HFFc6 (cell line): Measurements from ENCODE around the gene BLOC1S2. TPM values are rescaled to one million over a fixed set of nuclear protein-coding genes. Genes with fewer than 3 reads are reported as not detected.

Experiments used
- DNase-seq: peaks from one replicate; pipeline ENCODE4 v3.0.0-alpha.2; 2018
- H3K27ac Mint-ChIP-seq: 2 replicates; pipeline ENCODE4 v1.8.0; 2020; ENCODE audit warnings: mild to moderate bottlenecking, mixed read lengths
- H3K27me3 Mint-ChIP-seq: 2 replicates; pipeline ENCODE4 v1.8.0; 2021; ENCODE audit warnings: mild to moderate bottlenecking, moderate library complexity, mixed read lengths; ENCODE audit not compliant: insufficient read depth
- H3K36me3 Mint-ChIP-seq: 2 replicates; pipeline ENCODE4 v1.8.0; 2021; ENCODE audit warnings: low read depth, mixed read lengths
- H3K4me1 Mint-ChIP-seq: 2 replicates; pipeline ENCODE4 v1.8.0; 2020; ENCODE audit warnings: low read depth, mixed read lengths
- H3K4me3 Mint-ChIP-seq: 2 replicates; pipeline ENCODE4 v1.8.0; 2020; ENCODE audit warnings: mild to moderate bottlenecking, moderate library complexity, mixed read lengths
- H3K9me3 Mint-ChIP-seq: 2 replicates; pipeline ENCODE4 v1.8.0; 2020; ENCODE audit warnings: mild to moderate bottlenecking, mixed read lengths
- long read RNA-seq: library from polyadenylated mRNA; unstranded; transcript quantifications from one replicate; pipeline ENCODE4 v2.0.0, GENCODE V29; 2019
- total RNA-seq, 6 experiments: library from RNA; stranded (reverse); fragmentation: NEBNext Ultra II Directional; extraction: Animal tissue kit (Norgen Biotek cat#: 25700); gene quantifications; 2 replicates in 1 of 6; 3 replicates in 5 of 6; pipeline ENCODE4 v1.2.3, GENCODE V29; 2021
- TF ChIP-seq, protein P1 (sequence below): fragments of 200-600 bp; sonication (generic); IDR thresholded peaks from 2 replicates; pipeline ENCODE4 v1.5.0; 2021; ENCODE audit warnings: antibody characterized with exemption, mild to moderate bottlenecking

The BLOC1S2 gene
- 10 to 100 TPM; 52.4 to 62.1 (median 55.0) TPM for total RNA-seq
- long read RNA-seq, transcript BLOC1S2-203 (4 exons, 2,024 nt) = minor isoform, 24 of 78 reads
- long read RNA-seq, transcript BLOC1S2-202 (5 exons, 1,249 nt) = major isoform, 48 of 78 reads
- long read RNA-seq, partial matches to known transcripts = 0 of 78 reads
- long read RNA-seq, other reads (novel, unspliced or antisense) = 6 of 78 reads

DNA sequence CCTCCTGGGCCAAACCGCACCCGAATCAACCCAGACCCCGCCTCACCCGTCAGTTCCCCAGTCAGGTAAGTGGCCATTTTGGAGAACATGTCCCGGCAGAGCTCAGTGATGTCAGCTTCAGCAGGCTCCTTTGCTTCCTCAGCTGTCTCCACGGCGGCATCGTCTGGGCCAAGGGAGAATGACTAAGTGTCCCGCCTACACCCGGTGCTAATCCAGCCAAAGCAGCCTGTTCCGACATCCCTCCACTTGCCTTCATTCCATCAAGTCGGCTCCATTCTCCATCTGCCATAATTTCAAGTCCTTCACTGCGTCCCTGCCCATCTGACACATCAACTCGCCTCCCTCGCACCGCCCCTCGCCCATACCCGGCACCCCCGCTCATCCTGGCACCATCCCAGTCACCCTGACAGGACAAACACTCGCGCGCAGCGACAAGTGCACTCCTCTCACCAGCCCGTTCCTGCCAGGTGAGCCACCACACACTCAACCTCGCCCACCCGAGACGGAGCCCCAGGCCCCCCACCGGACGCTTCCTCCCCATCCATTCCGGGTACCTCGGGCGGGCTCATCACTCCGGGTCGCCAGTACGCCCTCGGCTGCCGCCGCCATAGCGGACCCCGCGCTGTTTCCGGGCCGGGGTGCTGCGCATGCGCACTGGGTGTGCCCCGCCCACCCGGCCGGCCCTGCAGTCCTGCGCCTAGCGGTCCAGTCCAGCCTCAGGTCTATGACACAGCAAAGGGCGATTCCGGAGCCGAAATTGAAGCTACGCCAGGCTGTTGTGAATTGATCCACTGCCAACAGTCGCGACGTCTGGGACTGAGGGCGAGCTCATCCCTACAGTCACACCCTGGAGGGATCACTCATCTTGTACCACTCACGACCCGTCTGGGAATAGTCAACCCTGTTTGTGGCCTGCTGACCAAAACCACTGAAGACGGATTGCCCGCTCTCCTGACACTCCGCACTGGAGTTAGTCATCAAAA, at the start of gene BLOC1S2:
TSS of gene BLOC1S2 (minus strand) at position 630 of the 983 bp plus-strand sequence. CDS start at position 609, 21 bp downstream.
- peaks cover 14% of the 10 kb centered on the region for H3K36me3 Mint-ChIP-seq
- peaks cover 29% of the 10 kb centered on the region for H3K4me1 Mint-ChIP-seq
- peak within 1 kb of the TSS; percentile 96 for H3K27ac Mint-ChIP-seq
- peak; percentile 92 for DNase-seq
- H3K27me3 Mint-ChIP-seq = peaks cover 16% of the 10 kb centered on the region
- TF ChIP-seq, protein P1, sequence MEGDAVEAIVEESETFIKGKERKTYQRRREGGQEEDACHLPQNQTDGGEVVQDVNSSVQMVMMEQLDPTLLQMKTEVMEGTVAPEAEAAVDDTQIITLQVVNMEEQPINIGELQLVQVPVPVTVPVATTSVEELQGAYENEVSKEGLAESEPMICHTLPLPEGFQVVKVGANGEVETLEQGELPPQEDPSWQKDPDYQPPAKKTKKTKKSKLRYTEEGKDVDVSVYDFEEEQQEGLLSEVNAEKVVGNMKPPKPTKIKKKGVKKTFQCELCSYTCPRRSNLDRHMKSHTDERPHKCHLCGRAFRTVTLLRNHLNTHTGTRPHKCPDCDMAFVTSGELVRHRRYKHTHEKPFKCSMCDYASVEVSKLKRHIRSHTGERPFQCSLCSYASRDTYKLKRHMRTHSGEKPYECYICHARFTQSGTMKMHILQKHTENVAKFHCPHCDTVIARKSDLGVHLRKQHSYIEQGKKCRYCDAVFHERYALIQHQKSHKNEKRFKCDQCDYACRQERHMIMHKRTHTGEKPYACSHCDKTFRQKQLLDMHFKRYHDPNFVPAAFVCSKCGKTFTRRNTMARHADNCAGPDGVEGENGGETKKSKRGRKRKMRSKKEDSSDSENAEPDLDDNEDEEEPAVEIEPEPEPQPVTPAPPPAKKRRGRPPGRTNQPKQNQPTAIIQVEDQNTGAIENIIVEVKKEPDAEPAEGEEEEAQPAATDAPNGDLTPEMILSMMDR = no peak
- no peaks in the 10 kb centered on the region for H3K9me3 Mint-ChIP-seq
- H3K4me3 Mint-ChIP-seq = peak within 1 kb of the TSS; percentile 97

GRCh38 chr10:100334762-100335161, 48.3 kb upstream of the BLOC1S2 start:
- no peaks in the 10 kb centered on the region for H3K36me3 Mint-ChIP-seq
- no peaks in the 10 kb centered on the region for H3K4me1 Mint-ChIP-seq
- TF ChIP-seq, protein P1 = no peak
- H3K27me3 Mint-ChIP-seq = peaks cover 36% of the 10 kb centered on the region
- H3K4me3 Mint-ChIP-seq = no peak overlapping the region
- no peaks in the 10 kb centered on the region for H3K9me3 Mint-ChIP-seq
- DNase-seq = no peak
- no peak overlapping the region for H3K27ac Mint-ChIP-seq

- Mint-ChIP-seq H3K27me3 (peaks cover 39% of the 10 kb centered on the region), H3K4me3 (no peak overlapping the region), H3K36me3 (no peaks in the 10 kb centered on the region), H3K27ac (no peak overlapping the region), H3K4me1 (no peaks in the 10 kb centered on the region), H3K9me3 (no peaks in the 10 kb centered on the region)
- TF ChIP-seq, protein P1 = no peak
- DNase-seq = no peak
Observed at GRCh38 chr10:100333661-100334440, 47.4 kb upstream of the BLOC1S2 start.

DNA sequence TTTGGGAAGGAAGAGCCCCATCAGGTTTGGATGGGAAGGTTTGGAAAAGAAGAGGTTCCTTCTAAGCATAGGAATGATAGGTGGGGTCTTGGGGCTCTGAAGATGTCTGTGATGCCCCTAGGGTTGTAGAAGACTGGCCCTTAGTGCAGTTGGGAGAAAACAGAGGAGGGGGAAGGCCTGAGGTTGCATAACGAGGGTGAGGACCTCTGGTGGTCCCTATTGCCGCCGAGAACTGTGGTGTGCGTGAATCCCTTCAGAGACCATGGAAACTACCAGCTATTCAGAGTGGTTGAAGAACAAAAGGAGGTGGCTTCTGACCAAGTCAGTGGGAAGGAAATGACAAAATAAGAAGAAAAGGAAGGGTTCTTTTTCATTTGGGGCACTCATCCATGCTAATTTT, 46.6 kb upstream of the BLOC1S2 start:
- Mint-ChIP-seq H3K4me3 (no peak overlapping the region), H3K27me3 (peaks cover 39% of the 10 kb centered on the region), H3K4me1 (no peaks in the 10 kb centered on the region), H3K9me3 (no peaks in the 10 kb centered on the region), H3K27ac (no peak overlapping the region), H3K36me3 (no peaks in the 10 kb centered on the region)
- DNase-seq = no peak
- TF ChIP-seq, protein P1 = no peak

- Mint-ChIP-seq H3K4me1 (no peaks in the 10 kb centered on the region), H3K9me3 (no peaks in the 10 kb centered on the region), H3K27me3 (peaks cover 49% of the 10 kb centered on the region), H3K36me3 (no peaks in the 10 kb centered on the region), H3K4me3 (no peak within 1 kb of the TSS), H3K27ac (no peak within 1 kb of the TSS)
- TF ChIP-seq, protein P1 = no peak
- no peak for DNase-seq
Observed at GRCh38 chr10:100330079-100330478, 43.6 kb upstream of the BLOC1S2 start, which contains the start of gene PKD2L1. Gene PKD2L1, minus strand, starts transcription at chr10:100330228. Its CDS starts 125 bp downstream, at chr10:100330103.
